Measurements from ENCODE around the gene CTDSPL. TPM values are rescaled to one million over a fixed set of nuclear protein-coding genes. Genes with fewer than 3 reads are reported as not detected.
"Not testable (repeated sequence)": the region's sequence is repeated elsewhere in the genome, so short reads cannot be mapped to it uniquely, and the experiment has no call there.

Gene CTDSPL
- total RNA-seq, 1 donor: 37.4 TPM

DNA sequence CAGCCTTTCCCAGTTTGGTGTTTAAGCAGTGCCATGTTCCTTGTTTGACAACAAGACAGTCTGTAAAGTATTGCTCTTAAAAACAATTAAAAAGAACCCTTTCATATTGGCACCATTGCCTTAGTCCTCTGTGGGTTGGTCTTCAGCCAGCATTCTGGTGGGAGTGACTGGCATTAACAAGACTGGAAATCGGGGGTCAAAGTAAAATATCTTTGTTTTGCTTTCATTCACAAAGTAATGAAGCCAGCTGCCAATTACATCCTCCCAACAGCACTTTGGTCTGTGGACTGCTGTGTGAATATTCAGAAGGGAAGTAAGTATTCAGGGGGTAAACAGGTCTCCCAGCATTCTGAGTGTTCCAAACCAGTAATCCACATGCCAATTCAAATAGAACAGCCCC, 120.7 kb downstream of the CTDSPL start:
- DNase-seq (ENCODE audit: low read depth in 2 of 3, low spot score in 2 of 3): no peak

DNA sequence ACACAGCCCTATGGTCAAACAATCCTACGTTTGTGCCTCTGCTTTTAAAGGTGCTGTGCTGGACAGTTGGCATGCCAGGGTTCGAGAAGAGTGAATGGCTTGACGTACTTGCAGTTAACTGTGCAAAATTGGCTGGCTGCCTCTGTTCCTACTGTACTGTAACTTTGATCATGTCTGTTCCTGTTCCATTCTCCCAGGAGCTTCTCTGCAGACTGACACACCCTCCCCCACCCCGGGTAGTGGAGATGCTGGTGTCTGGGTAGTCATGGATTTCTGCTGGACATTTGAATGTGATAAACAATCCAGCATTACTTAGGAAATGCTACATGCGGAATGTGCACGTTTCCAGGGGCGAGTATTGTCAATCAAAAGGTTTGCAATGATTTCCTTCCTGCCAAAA, 122.4 kb downstream of the CTDSPL start:
- DNase-seq (ENCODE audit: low read depth in 2 of 3, low spot score in 2 of 3): no peak

DNA sequence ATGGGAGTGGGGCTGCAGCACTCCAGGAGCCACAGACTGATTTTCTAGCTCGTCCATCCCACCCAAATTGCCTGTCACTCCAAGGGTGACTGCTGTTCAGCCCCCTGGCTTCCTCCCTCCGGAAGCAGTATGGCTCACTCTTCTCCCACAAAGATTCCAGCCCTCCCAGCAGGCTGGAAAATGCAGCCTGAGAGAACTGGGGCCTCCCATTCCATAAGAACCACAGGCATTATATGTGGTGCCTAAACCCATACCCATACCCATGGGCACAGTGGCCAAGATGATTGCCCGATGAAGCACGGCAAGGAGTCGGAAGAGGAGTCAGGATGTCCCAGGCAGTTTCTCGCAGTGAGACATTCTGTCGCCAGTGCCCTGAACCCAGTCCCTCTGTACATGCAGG, 122.9 kb downstream of the CTDSPL start:
- DNase-seq (ENCODE audit: low read depth in 2 of 3, low spot score in 2 of 3): no peak

DNA sequence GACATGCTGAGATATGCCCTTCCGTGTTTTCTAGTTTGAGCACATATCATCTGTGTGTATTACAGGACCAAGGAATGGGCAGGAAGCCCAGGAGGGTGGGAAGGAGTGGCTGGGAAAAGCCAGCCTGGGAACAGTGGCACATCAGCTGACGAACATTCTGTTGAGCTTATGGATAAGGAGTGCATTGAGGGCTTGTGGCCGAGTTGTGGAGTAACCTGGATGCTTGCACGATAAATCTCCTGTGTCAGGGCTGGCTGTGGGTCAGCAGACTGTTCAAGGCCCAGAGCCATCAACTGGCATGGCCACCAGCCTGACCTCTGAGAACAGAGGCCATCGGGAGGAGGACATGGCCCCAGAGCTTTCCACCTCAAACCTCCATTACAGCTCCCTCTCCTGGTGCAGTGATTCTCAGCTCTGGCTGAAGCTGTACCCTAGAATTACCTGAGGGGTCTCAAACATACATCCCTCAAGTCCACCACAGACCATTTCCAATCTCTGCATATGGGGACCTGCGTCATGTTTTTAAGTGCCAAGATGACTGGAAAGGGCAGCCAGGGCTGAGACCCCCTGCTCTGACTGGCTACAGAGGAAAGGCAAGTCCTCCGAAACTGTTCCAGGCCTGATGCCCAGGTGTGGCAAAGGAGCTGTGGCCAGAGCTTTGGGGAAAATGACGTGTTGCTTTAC, 124.1 kb downstream of the CTDSPL start:
- DNase-seq (ENCODE audit: low read depth in 2 of 3, low spot score in 2 of 3): no peak

DNA sequence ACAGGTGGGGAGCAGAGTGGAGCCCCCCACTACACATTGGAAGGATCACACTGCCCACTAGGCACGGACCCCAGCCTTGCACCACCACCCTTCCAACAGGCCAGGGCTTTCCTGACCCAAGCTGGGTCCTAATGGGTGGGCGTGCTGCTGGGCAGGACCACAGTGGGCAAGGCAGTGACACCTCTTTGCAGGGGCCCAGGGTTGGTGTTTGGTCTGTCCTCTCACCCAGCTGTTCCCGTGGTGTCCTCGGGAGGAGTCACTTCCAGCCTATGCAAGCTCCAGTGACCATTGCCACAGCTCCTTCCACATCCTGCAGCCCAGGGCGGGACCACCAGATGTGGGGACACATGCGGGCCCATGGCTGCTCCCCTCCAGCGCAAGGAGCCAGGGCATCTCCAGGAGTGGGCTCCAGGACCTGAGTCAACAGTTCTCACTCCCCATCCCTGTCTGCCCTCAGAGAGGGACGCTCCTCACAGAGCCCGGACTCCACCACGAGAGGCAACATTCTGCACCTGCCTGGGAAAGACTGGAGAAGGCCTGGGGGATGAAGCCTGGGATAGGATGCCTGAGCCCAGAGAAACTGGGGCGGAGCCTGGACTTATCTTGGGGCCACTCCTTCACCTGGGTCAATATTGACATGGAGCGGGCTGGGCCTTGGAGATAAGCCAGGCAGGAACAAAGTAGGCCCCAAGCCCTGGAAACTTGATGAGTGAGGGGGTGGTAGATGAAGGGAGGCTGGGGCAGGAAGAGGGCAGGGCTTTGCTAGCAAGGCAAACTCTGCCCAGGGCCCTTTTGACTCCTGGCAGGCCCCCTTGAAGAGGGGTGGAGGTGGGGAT, 125.0 kb downstream of the CTDSPL start:
- DNase-seq (ENCODE audit: low read depth in 2 of 3, low spot score in 2 of 3): no peak

DNA sequence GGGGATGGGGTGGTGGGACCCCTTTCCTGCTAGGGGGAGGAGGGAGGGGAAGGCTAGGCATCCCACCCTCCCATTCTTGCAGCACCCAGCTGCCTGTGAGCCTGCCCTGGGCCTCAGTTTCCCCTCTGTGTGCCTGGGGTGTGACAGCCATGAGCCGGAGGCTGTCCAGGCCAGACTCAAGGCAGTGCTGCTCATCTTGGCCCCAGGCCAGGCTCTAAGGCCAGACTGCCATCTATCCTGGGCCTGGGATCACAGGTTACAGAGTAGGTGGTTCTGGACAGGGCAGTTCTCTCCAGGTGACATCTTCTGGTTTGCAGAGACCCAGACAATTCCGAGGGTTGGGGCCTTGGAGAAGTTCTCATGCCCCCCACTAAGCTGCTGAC, 125.6 kb downstream of the CTDSPL start:
- DNase-seq (ENCODE audit: low read depth in 2 of 3, low spot score in 2 of 3): no peak

DNA sequence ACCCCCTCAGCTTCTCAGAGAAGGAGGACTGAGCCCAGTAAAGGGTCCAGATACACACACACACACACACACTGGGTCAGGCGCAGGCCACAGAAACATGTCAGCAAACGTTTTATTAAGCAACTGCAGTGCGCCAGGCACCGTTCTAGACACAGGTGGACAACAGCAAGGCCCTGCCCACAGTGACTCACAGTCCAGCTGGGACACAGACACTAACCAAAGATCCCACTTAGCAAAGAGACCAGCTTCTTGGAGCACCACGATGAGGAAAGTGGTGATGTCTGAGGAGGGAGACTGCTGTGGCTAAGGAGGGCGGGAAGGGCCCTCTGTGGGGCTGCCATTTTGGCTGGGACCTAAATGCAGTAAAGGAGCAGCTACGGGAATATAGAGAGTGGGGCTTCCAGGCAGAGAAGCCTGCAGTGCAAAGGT, 126.1 kb downstream of the CTDSPL start:
- no peak for DNase-seq (ENCODE audit: low read depth in 2 of 3, low spot score in 2 of 3)

GRCh38 chr3:37988376-37988775, 126.7 kb downstream of the CTDSPL start:
- DNase-seq (ENCODE audit: low read depth in 2 of 3, low spot score in 2 of 3): not testable (repeated sequence)

GRCh38 chr3:37988931-37989525, 127.3 kb downstream of the CTDSPL start:
- DNase-seq (ENCODE audit: low read depth in 2 of 3, low spot score in 2 of 3): no peak

- DNase-seq (ENCODE audit: low read depth in 2 of 3, low spot score in 2 of 3): no peak
These were observed 128.3 kb downstream of the CTDSPL start for GRCh38 chr3:37989821-37990480.

DNA sequence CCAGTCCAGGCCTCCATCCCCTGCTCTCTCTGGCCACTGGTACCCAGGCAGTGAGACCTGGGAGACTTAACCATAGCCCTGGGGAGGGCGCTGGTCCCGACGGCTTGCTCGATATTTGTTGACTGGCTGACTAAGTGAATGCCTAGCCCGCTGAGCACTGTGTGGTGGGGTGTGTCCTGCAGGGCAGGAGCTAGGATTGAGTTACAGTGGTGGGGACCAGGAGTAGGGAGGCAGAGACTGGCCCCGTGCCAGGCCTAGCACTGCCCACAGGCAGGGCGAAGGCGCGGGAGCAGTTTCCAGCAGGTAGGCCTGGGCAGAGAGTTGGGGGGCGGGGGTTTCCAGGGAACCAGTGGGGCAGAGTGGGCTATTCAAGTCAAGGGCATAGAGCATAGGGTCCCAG, 128.8 kb downstream of the CTDSPL start, which contains the start of gene VILL:
TSS of gene VILL (plus strand) at position 260 of the 400 bp plus-strand sequence. CDS start 2,887 bp downstream, outside the sequence.
- no peak for DNase-seq (ENCODE audit: low read depth in 2 of 3, low spot score in 2 of 3)

DNA sequence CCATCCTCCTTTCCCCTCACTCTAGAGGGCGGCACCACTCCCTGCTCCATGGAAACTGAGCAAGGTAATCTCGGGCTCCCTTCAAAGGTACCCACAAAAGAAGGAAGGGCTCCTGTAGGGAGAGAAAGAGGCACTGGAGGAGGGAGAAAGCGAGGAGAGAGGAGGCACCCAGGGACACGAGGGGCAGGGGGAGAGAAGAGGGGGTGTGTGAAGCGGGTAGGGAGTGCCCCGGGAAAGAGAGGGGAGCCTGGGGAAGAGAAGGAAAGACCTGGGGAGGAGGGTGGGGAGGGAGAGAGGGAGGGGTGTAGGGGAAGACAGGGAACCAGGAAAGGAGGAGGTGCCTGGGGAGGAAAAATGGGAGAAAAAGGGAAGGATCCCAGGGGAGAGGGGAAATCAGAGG, 129.4 kb downstream of the CTDSPL start:
- no peak for DNase-seq (ENCODE audit: low read depth in 2 of 3, low spot score in 2 of 3)

- DNase-seq (ENCODE audit: low read depth in 2 of 3, low spot score in 2 of 3): no peak
These were observed 130.1 kb downstream of the CTDSPL start for GRCh38 chr3:37991823-37992222.

DNA sequence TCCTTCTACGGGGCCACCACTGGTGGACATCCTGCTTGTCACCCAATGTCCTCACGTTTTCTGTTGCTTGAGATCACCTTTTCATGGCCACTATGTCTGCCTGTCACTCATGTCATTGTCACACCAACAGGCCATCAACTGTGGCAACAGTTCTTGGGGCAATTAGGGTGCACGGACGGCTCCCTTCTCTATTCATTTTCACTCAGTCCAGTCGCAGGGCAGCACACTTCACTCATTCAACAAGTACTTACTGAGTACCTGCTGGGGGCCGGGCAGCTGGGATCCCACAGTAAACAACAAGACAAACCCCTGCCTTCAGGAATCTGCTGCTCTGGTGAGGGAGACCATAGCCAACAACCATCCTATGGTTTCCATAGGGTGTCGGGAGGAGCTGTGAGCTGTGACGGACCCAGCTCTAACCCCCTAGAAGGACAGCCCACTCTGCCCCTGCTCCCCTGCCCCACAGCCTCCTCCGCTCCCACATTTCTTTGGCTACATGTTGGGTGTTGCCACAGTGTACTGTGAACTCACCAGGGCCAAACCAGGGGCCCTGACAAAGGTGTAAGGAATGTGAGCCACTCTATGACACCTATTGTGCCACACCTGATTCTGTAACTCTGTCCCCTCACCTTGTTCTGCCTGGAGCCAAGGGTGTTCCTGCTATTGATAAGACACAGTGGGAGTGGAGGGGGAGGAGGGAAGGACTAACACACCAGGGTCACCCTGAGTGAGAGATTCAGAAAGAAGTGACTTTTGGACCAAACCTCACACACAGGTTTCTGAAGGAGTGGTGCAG, 130.8 kb downstream of the CTDSPL start:
- no peak for DNase-seq (ENCODE audit: low read depth in 2 of 3, low spot score in 2 of 3)

GRCh38 chr3:37993067-37993455, 131.4 kb downstream of the CTDSPL start:
- DNase-seq (ENCODE audit: low read depth in 2 of 3, low spot score in 2 of 3): no peak

- DNase-seq (ENCODE audit: low read depth in 2 of 3, low spot score in 2 of 3): no peak
These were observed 131.8 kb downstream of the CTDSPL start for GRCh38 chr3:37993460-37993819.

- DNase-seq (ENCODE audit: low read depth in 2 of 3, low spot score in 2 of 3): peak; percentile 34 to 57 (median 48)
These were observed 132.3 kb downstream of the CTDSPL start for GRCh38 chr3:37993820-37994638.

GRCh38 chr3:37994639-37994972, 132.9 kb downstream of the CTDSPL start:
- DNase-seq (ENCODE audit: low read depth in 2 of 3, low spot score in 2 of 3): no peak
